H9 (cell line): ENCODE measurements around the gene DNASE1L3. TPM values are rescaled to one million over a fixed set of nuclear protein-coding genes. Genes with fewer than 3 reads are reported as not detected.

ENCODE experiments used
- DNase-seq: peaks from one replicate; pipeline ENCODE4 v3.0.0-alpha.2; 2017
- H2AFZ ChIP-seq: one replicate; pipeline ENCODE4 v1.6.1; 2013; ENCODE audit warnings: mild to moderate bottlenecking, low read length, control low read depth, moderate library complexity
- H2AK5ac ChIP-seq: 2 replicates; pipeline ENCODE4 v1.6.1; 2013; ENCODE audit warnings: low read length, control low read depth, mixed read lengths; ENCODE audit not compliant: insufficient read length
- H2BK120ac ChIP-seq: one replicate; pipeline ENCODE4 v1.6.1; 2013; ENCODE audit warnings: low read depth, mild to moderate bottlenecking, low read length, control low read depth, inconsistent platforms; ENCODE audit not compliant: poor library complexity, severe bottlenecking
- H2BK12ac ChIP-seq: 2 replicates; pipeline ENCODE4 v1.6.1; 2013; ENCODE audit warnings: low read length, control low read depth, mixed read lengths, low read depth; ENCODE audit not compliant: insufficient read length
- H2BK15ac ChIP-seq: 2 replicates; pipeline ENCODE4 v1.6.1; 2013; ENCODE audit warnings: low read depth, low read length, control low read depth
- H2BK20ac ChIP-seq: one replicate; pipeline ENCODE4 v1.6.1; 2013; ENCODE audit warnings: low read depth, mild to moderate bottlenecking, low read length, control low read depth, inconsistent platforms; ENCODE audit not compliant: poor library complexity, severe bottlenecking
- H2BK5ac ChIP-seq: 2 replicates; pipeline ENCODE4 v1.6.1; 2013; ENCODE audit warnings: low read length, control low read depth, mixed read lengths; ENCODE audit not compliant: insufficient read length
- H3K14ac ChIP-seq: 2 replicates; pipeline ENCODE4 v1.6.1; 2013; ENCODE audit warnings: low read length, control low read depth; ENCODE audit not compliant: insufficient read depth
- H3K18ac ChIP-seq: 2 replicates; pipeline ENCODE4 v1.6.1; 2013; ENCODE audit warnings: low read depth, mild to moderate bottlenecking, mixed read lengths, low read length, control low read depth; ENCODE audit not compliant: insufficient read length
- H3K23ac ChIP-seq: 2 replicates; pipeline ENCODE4 v1.6.1; 2013; ENCODE audit warnings: low read length, control low read depth, mixed read lengths, low read depth; ENCODE audit not compliant: insufficient read length
- H3K23me2 ChIP-seq: 2 replicates; pipeline ENCODE4 v1.6.1; 2013; ENCODE audit warnings: low read depth, mild to moderate bottlenecking, mixed read lengths, low read length, control low read depth; ENCODE audit not compliant: insufficient read length, poor library complexity, severe bottlenecking
- H3K27ac ChIP-seq: 2 replicates; pipeline ENCODE4 v1.5.1; 2013; ENCODE audit warnings: low read length, control low read depth, mixed read lengths, low read depth; ENCODE audit not compliant: insufficient read length
- H3K27me3 ChIP-seq: 2 replicates; pipeline ENCODE4 v1.6.1; 2013; ENCODE audit warnings: low read length, control low read depth, inconsistent platforms; ENCODE audit not compliant: insufficient read depth
- H3K4ac ChIP-seq: 2 replicates; pipeline ENCODE4 v1.6.1; 2013; ENCODE audit warnings: low read depth, mild to moderate bottlenecking, control low read depth, inconsistent platforms, low read length, moderate library complexity
- H3K4me1 ChIP-seq: 2 replicates; pipeline ENCODE4 v1.6.1; 2013; ENCODE audit warnings: low read length, control low read depth, inconsistent platforms; ENCODE audit not compliant: insufficient read depth
- H3K4me2 ChIP-seq: 2 replicates; pipeline ENCODE4 v1.6.1; 2013; ENCODE audit warnings: low read length, control low read depth, mixed read lengths; ENCODE audit not compliant: insufficient read length, insufficient read depth
- H3K56ac ChIP-seq: 2 replicates; pipeline ENCODE4 v1.6.1; 2013; ENCODE audit warnings: low read depth, mild to moderate bottlenecking, mixed read lengths, low read length, control low read depth; ENCODE audit not compliant: insufficient read length
- H3K79me1 ChIP-seq: 2 replicates; pipeline ENCODE4 v1.6.1; 2013; ENCODE audit warnings: low read depth, mild to moderate bottlenecking, moderate library complexity, low read length, control low read depth, inconsistent platforms; ENCODE audit not compliant: insufficient read depth, poor library complexity, severe bottlenecking
- H3K79me2 ChIP-seq: 2 replicates; pipeline ENCODE4 v1.6.1; 2013; ENCODE audit warnings: low read length, control low read depth, inconsistent platforms; ENCODE audit not compliant: insufficient read depth
- H3K9ac ChIP-seq: 2 replicates; pipeline ENCODE4 v1.6.1; 2013; ENCODE audit warnings: low read length, control low read depth, mixed read lengths; ENCODE audit not compliant: insufficient read length; ENCODE audit errors: extremely low read depth
- H3K9me3 ChIP-seq: one replicate; pipeline ENCODE4 v1.6.1; 2013; ENCODE audit warnings: low read depth, low read length, inconsistent platforms; ENCODE audit not compliant: control insufficient read depth
- H3T11ph ChIP-seq: one replicate; pipeline ENCODE4 v1.6.1; 2013; ENCODE audit warnings: mild to moderate bottlenecking, low read length, control low read depth, inconsistent platforms
- H4K20me1 ChIP-seq: one replicate; pipeline ENCODE4 v1.6.1; 2013; ENCODE audit not compliant: control insufficient read depth, insufficient read length, insufficient read depth
- H4K5ac ChIP-seq: 2 replicates; pipeline ENCODE4 v1.6.1; 2013; ENCODE audit warnings: low read depth, mild to moderate bottlenecking, mixed read lengths, low read length, control low read depth; ENCODE audit not compliant: insufficient read length
- H4K8ac ChIP-seq: replicated peaks from 2 replicates; pipeline ENCODE4 v1.6.1; 2013; ENCODE audit warnings: low read length, control low read depth, mixed read lengths, low read depth; ENCODE audit not compliant: insufficient read length
- H4K91ac ChIP-seq: 2 replicates; pipeline ENCODE4 v1.6.1; 2013; ENCODE audit warnings: low read depth, mild to moderate bottlenecking, moderate library complexity, mixed read lengths, low read length, control low read depth; ENCODE audit not compliant: insufficient read length
- H3K27ac Mint-ChIP-seq, 3 experiments: 2 replicates in 2 of 3; 3 replicates in 1 of 3; pipeline ENCODE4 v1.8.0; 2020 to 2021; ENCODE audit warnings: mixed read lengths in 3 of 3, mild to moderate bottlenecking in 1 of 3, moderate library complexity in 1 of 3
- H3K27me3 Mint-ChIP-seq: 2 replicates; pipeline ENCODE4 v1.8.0; 2021; ENCODE audit warnings: low read depth, mild to moderate bottlenecking, moderate library complexity, mixed read lengths
- H3K36me3 Mint-ChIP-seq, 3 experiments: 2 replicates in 2 of 3; 3 replicates in 1 of 3; pipeline ENCODE4 v1.8.0; 2020 to 2021; ENCODE audit warnings: low read depth in 3 of 3, mixed read lengths in 3 of 3; ENCODE audit not compliant: insufficient read depth in 1 of 3
- H3K4me1 Mint-ChIP-seq, 2 experiments: 2 replicates each; pipeline ENCODE4 v1.8.0; 2020; ENCODE audit warnings: mixed read lengths in 2 of 2
- H3K4me3 Mint-ChIP-seq, 2 experiments: 2 replicates in 1 of 2; 3 replicates in 1 of 2; pipeline ENCODE4 v1.8.0; 2020 to 2021; ENCODE audit warnings: mild to moderate bottlenecking in 2 of 2, mixed read lengths in 2 of 2, moderate library complexity in 1 of 2
- H3K9me3 Mint-ChIP-seq, 2 experiments: 2 replicates in 1 of 2; 3 replicates in 1 of 2; pipeline ENCODE4 v1.8.0; 2020; ENCODE audit warnings: mild to moderate bottlenecking in 2 of 2, mixed read lengths in 2 of 2, moderate library complexity in 1 of 2
- WGBS: extraction: QIAGEN DNeasy Blood & Tissue Kit; methylation state at CpG from one replicate; pipeline ENCODE4 v1.1.7; 2013; ENCODE audit warnings: missing lambda C conversion rate, low lambda C conversion rate, mixed read lengths; ENCODE audit not compliant: insufficient read length; ENCODE audit errors: extremely low coverage; 5-methylcytosine and 5-hydroxymethylcytosine counted together
- total RNA-seq: library from RNA; stranded (reverse); gene quantifications from 2 replicates; pipeline ENCODE4 v1.2.1, GENCODE V29; 2021
- TF ChIP-seq, protein P1 (sequence below): fragments of 200-600 bp; sonication (generic); conservative IDR thresholded peaks from 3 replicates; pipeline ENCODE4 v1.8.0; 2021; ENCODE audit warnings: antibody characterized with exemption, mild to moderate bottlenecking

The DNASE1L3 gene
- total RNA-seq, 1 experiment from 2014 or later, result not detected

DNA sequence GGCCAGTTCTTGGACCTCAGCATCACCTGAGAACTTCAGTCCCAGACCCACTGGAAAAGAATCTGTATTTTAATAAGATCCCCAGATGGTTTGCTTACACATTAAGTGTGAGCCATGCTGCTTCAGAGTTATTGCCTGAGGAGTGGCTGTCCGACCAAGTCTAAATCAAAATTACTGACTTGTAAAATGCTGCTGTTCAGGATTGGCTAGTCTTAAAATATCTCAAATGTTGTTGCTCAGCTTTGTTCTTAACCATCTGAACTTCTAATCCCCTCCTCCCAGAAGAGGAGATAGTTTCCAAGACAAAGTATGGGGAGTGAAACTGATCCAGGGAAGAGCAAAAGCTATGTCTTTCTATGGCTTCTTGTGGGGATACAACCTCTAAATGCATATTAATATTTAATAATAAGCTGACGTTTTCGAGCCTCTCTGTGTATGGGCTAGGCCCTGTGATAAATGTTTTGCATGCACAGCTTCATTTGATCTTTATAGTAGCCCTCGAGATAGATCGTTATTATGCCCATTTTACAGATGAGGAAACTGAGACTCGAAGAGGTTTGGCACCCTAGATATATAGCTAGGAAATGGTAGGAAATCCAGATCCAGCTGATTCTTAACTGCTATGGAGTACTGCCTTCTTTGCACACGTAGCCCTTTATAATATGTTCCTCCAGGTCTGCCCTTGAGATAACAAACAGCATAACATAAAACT, 52.2 kb downstream of the DNASE1L3 start:
- WGBS, result no CpG with 5 or more reads among the region's 7 CpGs
- no peaks in the 10 kb centered on the region for H3K27me3 Mint-ChIP-seq
- Histone ChIP-seq H2BK120ac (no peak overlapping the region), H3K14ac (no peak overlapping the region), H2BK12ac (no peak overlapping the region), H3K4ac (no peak overlapping the region), H3K23me2 (no peaks in the 10 kb centered on the region), H2BK15ac (no peak overlapping the region), H2AK5ac (no peak overlapping the region), H2AFZ (no peak overlapping the region), H3K9ac (no peak overlapping the region), H4K91ac (no peak overlapping the region), H3K27ac (no peak overlapping the region), H3K27me3 (no peaks in the 10 kb centered on the region), H3K18ac (no peak overlapping the region), H2BK20ac (no peak overlapping the region), H3K56ac (no peak overlapping the region), H3K4me1 (no peaks in the 10 kb centered on the region), H3K9me3 (no peaks in the 10 kb centered on the region), H4K20me1 (no peaks in the 10 kb centered on the region), H4K8ac (no peak overlapping the region), H3K23ac (no peak overlapping the region), H2BK5ac (no peak overlapping the region), H4K5ac (no peak overlapping the region), H3K79me1 (no peaks in the 10 kb centered on the region), H3T11ph (no peak overlapping the region), H3K79me2 (no peaks in the 10 kb centered on the region), H3K4me2 (no peak overlapping the region)
- H3K9me3 Mint-ChIP-seq, result no peaks in the 10 kb centered on the region
- no peak for DNase-seq
- no peak overlapping the region for H3K4me3 Mint-ChIP-seq
- TF ChIP-seq, protein P1, sequence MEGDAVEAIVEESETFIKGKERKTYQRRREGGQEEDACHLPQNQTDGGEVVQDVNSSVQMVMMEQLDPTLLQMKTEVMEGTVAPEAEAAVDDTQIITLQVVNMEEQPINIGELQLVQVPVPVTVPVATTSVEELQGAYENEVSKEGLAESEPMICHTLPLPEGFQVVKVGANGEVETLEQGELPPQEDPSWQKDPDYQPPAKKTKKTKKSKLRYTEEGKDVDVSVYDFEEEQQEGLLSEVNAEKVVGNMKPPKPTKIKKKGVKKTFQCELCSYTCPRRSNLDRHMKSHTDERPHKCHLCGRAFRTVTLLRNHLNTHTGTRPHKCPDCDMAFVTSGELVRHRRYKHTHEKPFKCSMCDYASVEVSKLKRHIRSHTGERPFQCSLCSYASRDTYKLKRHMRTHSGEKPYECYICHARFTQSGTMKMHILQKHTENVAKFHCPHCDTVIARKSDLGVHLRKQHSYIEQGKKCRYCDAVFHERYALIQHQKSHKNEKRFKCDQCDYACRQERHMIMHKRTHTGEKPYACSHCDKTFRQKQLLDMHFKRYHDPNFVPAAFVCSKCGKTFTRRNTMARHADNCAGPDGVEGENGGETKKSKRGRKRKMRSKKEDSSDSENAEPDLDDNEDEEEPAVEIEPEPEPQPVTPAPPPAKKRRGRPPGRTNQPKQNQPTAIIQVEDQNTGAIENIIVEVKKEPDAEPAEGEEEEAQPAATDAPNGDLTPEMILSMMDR, result no peak
- no peak overlapping the region for H3K27ac Mint-ChIP-seq
- H3K36me3 Mint-ChIP-seq, result peaks cover 13 to 72% (median 64%) of the 10 kb centered on the region in 3 experiments
- H3K4me1 Mint-ChIP-seq, result no peaks in the 10 kb centered on the region; a peak in 1 of 4 replicates
